Activated CD4-positive, alpha-beta T cell treated with anti-CD3 and anti-CD28 coated beads for 36 hours (primary cell): ENCODE results near the gene PDGFRB. TPM values are rescaled to one million over a fixed set of nuclear protein-coding genes. Genes with fewer than 3 reads are reported as not detected.

Experiments used
- ATAC-seq: fragments of 200-7000 bp; cut with Tn5 transposase; one replicate; pipeline ENCODE4 v1.10.0; 2021; ENCODE audit warnings: mild to moderate bottlenecking, moderate library complexity
- CTCF ChIA-PET: fragments of 350-600 bp; sonication (Branson Sonifier 250); formaldehyde crosslinking; loops from one replicate; lab custom pipeline; 2021; ENCODE audit warnings: antibody characterized with exemption; lab: Charles Lee
- POLR2A ChIA-PET: fragments of 350-600 bp; sonication (Branson Sonifier 250); formaldehyde crosslinking; loops from one replicate; lab custom pipeline; 2021; ENCODE audit warnings: antibody characterized with exemption, inconsistent platforms; lab: Charles Lee
- DNase-seq: peaks from one replicate; pipeline ENCODE4 v3.0.0-alpha.2; 2020
- H3K27ac Mint-ChIP-seq: one replicate; pipeline ENCODE4 v1.8.0; 2021; ENCODE audit warnings: mixed read lengths
- H3K27me3 Mint-ChIP-seq: one replicate; pipeline ENCODE4 v1.8.0; 2021; ENCODE audit warnings: mixed read lengths
- H3K36me3 Mint-ChIP-seq: one replicate; pipeline ENCODE4 v1.8.0; 2021; ENCODE audit warnings: low read depth, mixed read lengths
- H3K4me1 Mint-ChIP-seq: one replicate; pipeline ENCODE4 v1.8.0; 2021; ENCODE audit warnings: mixed read lengths
- H3K4me3 Mint-ChIP-seq: one replicate; pipeline ENCODE4 v1.8.0; 2021; ENCODE audit warnings: mild to moderate bottlenecking, moderate library complexity, mixed read lengths
- H3K9me3 Mint-ChIP-seq: one replicate; pipeline ENCODE4 v1.8.0; 2021; ENCODE audit warnings: low read depth, mixed read lengths
- intact Hi-C, 2 experiments: fragments of 100-400 bp; cut with DNase I in 1 of 2; cut with micrococcal nuclease in 1 of 2; formaldehyde crosslinking; loops; one replicate each; pipeline versions ENCODE4 v1.14.2 to v1.15.1; 2022 to 2024; cut with DNase I, micrococcal nuclease
- total RNA-seq, 2 experiments: library from RNA; stranded (reverse); gene quantifications; one replicate each; pipeline ENCODE4 v1.2.3, GENCODE V29; 2021

Gene PDGFRB
- total RNA-seq, 2 experiments from 2014 or later, result not detected

- Mint-ChIP-seq H3K4me1 (peaks cover 12% of the 10 kb centered on the region), H3K27me3 (no peaks in the 10 kb centered on the region), H3K36me3 (no peaks in the 10 kb centered on the region), H3K9me3 (no peaks in the 10 kb centered on the region), H3K27ac (no peak overlapping the region), H3K4me3 (no peak overlapping the region)
- ChIA-PET CTCF (interaction anchor here (0.5 to 1.1 kb wide), 2 partner anchors 11 to 499 kb away, joined by 3 to 5 read pairs; no protein-coding TSS in a partner anchor), POLR2A (interaction anchor here (0.6 kb wide), 2 partner anchors 62 to 271 kb away, joined by 3 to 4 read pairs; no protein-coding TSS in a partner anchor)
- intact Hi-C loops, result no loop called here
- ATAC-seq (no peak), DNase-seq (no peak)
Measured at GRCh38 chr5:150066436-150066835, 89.2 kb downstream of the PDGFRB start.

- Mint-ChIP-seq H3K4me3 (no peak overlapping the region), H3K36me3 (no peaks in the 10 kb centered on the region), H3K27ac (no peak overlapping the region), H3K27me3 (no peaks in the 10 kb centered on the region), H3K9me3 (no peaks in the 10 kb centered on the region), H3K4me1 (peaks cover 12% of the 10 kb centered on the region)
- ChIA-PET CTCF (interaction anchor here (0.5 kb wide), 1 partner anchor 39 kb away, joined by 3 read pairs; no protein-coding TSS in a partner anchor), POLR2A (interaction anchor here (0.6 kb wide), 1 partner anchor 271 kb away, joined by 4 read pairs; no protein-coding TSS in a partner anchor)
- intact Hi-C loops, result no loop called here
- DNase-seq (no peak), ATAC-seq (no peak)
Measured at GRCh38 chr5:150065886-150066285, 89.8 kb downstream of the PDGFRB start.

- ChIA-PET POLR2A (no interaction called here), CTCF (interaction anchor here (0.5 kb wide), 1 partner anchor 39 kb away, joined by 3 read pairs; no protein-coding TSS in a partner anchor)
- no peak for ATAC-seq
- Mint-ChIP-seq H3K4me3 (no peak overlapping the region), H3K4me1 (peaks cover 12% of the 10 kb centered on the region), H3K9me3 (no peaks in the 10 kb centered on the region), H3K27me3 (no peaks in the 10 kb centered on the region), H3K36me3 (no peaks in the 10 kb centered on the region), H3K27ac (no peak overlapping the region)
- no peak for DNase-seq
- intact Hi-C loops, result no loop called here
Measured at GRCh38 chr5:150065346-150065745, 90.3 kb downstream of the PDGFRB start.

GRCh38 chr5:150064681-150065220, 90.9 kb downstream of the PDGFRB start:
- intact Hi-C loops, result no loop called here
- no peaks in the 10 kb centered on the region for H3K9me3 Mint-ChIP-seq
- H3K27me3 Mint-ChIP-seq, result no peaks in the 10 kb centered on the region
- POLR2A ChIA-PET, result interaction anchor here (1.1 kb wide), 1 partner anchor 1403 kb away, joined by 3 read pairs; no protein-coding TSS in a partner anchor
- no peak overlapping the region for H3K27ac Mint-ChIP-seq
- no peaks in the 10 kb centered on the region for H3K36me3 Mint-ChIP-seq
- ATAC-seq, result no peak
- CTCF ChIA-PET, result no interaction called here
- no peak overlapping the region for H3K4me3 Mint-ChIP-seq
- peaks cover 12% of the 10 kb centered on the region for H3K4me1 Mint-ChIP-seq
- no peak for DNase-seq

Other genes with a start within 250 kb of the PDGFRB start
- not detected for gene PDE6A, start 211.1 kb downstream of the PDGFRB start, total RNA-seq
- gene SLC26A2, start 195.1 kb downstream of the PDGFRB start, total RNA-seq, result 1 to 10 TPM; 3.9 to 5.3 TPM
- gene TIGD6, start 155.2 kb downstream of the PDGFRB start, total RNA-seq, result 1 to 10 TPM; 2.5 to 2.6 TPM
- gene HMGXB3, start 155.1 kb downstream of the PDGFRB start, total RNA-seq, result 10 to 100 TPM; 27.2 to 30.5 TPM
- gene CSF1R, start 69.3 kb downstream of the PDGFRB start, total RNA-seq, result under 1 TPM; 0.41 to 0.76 TPM
- not detected for gene CDX1, start 10.9 kb upstream of the PDGFRB start, total RNA-seq
- gene SLC6A7, start 34.2 kb upstream of the PDGFRB start, total RNA-seq, result not detected
- not detected for gene CAMK2A, start 133.9 kb upstream of the PDGFRB start, total RNA-seq
- not detected for gene ARSI, start 147.1 kb upstream of the PDGFRB start, total RNA-seq
- gene TCOF1, start 201.9 kb upstream of the PDGFRB start, total RNA-seq, result 100 to 1,000 TPM; 113 to 145 TPM